NCI-H146 treated with DMSO at 0.1 percent for 48 hours (cell line): ENCODE results near the gene CDS1.
"Not testable (repeated sequence)": the region's sequence is repeated elsewhere in the genome, so short reads cannot be mapped to it uniquely, and the experiment has no call there.

ENCODE experiments used
- DNase-seq: peaks from one replicate; lab custom pipeline; 2025; ENCODE audit not compliant: unreplicated experiment; lab: John Stamatoyannopoulos, UW

Gene CDS1

GRCh38 chr4:84582988-84583875 lies at the start of gene CDS1:
TSS of gene CDS1 (plus strand) at chr4:84583127. CDS start at chr4:84583402, 275 bp downstream.
- DNase-seq = peak; percentile 20

- DNase-seq = no peak
Observed at GRCh38 chr4:84535901-84536300, 47.0 kb upstream of the CDS1 start.

- DNase-seq = no peak
Observed at GRCh38 chr4:84545093-84545492, 37.8 kb upstream of the CDS1 start.

GRCh38 chr4:84547211-84547610 lies 35.7 kb upstream of the CDS1 start:
- no peak for DNase-seq

GRCh38 chr4:84549191-84549590 lies 33.7 kb upstream of the CDS1 start:
- not testable (repeated sequence) for DNase-seq

GRCh38 chr4:84562156-84562555 lies 20.8 kb upstream of the CDS1 start:
- no peak for DNase-seq

GRCh38 chr4:84563002-84563401 lies 19.9 kb upstream of the CDS1 start:
- no peak for DNase-seq

- DNase-seq = no peak
Observed at GRCh38 chr4:84565951-84566350, 17.0 kb upstream of the CDS1 start.

- DNase-seq = no peak
Observed at GRCh38 chr4:84568496-84568895, 14.4 kb upstream of the CDS1 start.

GRCh38 chr4:84569009-84569408 lies 13.9 kb upstream of the CDS1 start:
- DNase-seq = no peak

- no peak for DNase-seq
Observed at GRCh38 chr4:84573385-84574068, 9.4 kb upstream of the CDS1 start.

GRCh38 chr4:84574069-84574720 lies 8.7 kb upstream of the CDS1 start:
- DNase-seq = no peak

- DNase-seq = no peak
Observed at GRCh38 chr4:84578540-84579402, 4.2 kb upstream of the CDS1 start.

- no peak for DNase-seq
Observed at GRCh38 chr4:84579403-84579776, 3.5 kb upstream of the CDS1 start.

GRCh38 chr4:84582302-84582987 lies 482 bp upstream of the CDS1 start:
- DNase-seq = peak; percentile 27

- no peak for DNase-seq
Observed at GRCh38 chr4:84583876-84584380, 1.0 kb downstream of the CDS1 start.

GRCh38 chr4:84585251-84585650 lies 2.3 kb downstream of the CDS1 start:
- no peak for DNase-seq

- no peak for DNase-seq
Observed at GRCh38 chr4:84594724-84595123, 11.8 kb downstream of the CDS1 start.

- no peak for DNase-seq
Observed at GRCh38 chr4:84596826-84597225, 13.9 kb downstream of the CDS1 start.

GRCh38 chr4:84597450-84597849 lies 14.5 kb downstream of the CDS1 start:
- no peak for DNase-seq
